MM.1S (cell line): ENCODE measurements around the gene FCGR2B.

Experiments
- DNase-seq: peaks from one replicate; pipeline ENCODE4 v3.0.0-alpha.2; 2015
- H2AFZ ChIP-seq: fragments of 300-600 bp; sonication (generic); 2 replicates; pipeline ENCODE4 v1.6.0; 2016; ENCODE audit warnings: antibody characterized with exemption, low read length
- H3F3A ChIP-seq: fragments of 300-600 bp; sonication (generic); 2 replicates; pipeline ENCODE4 v1.6.1; 2016; ENCODE audit warnings: mild to moderate bottlenecking, antibody characterized with exemption, low read length, moderate library complexity, mixed read lengths; ENCODE audit not compliant: insufficient read depth
- H3K27ac ChIP-seq: fragments of 300-600 bp; sonication (generic); 2 replicates; pipeline ENCODE4 v1.5.1; 2016; ENCODE audit warnings: mild to moderate bottlenecking, low read length
- H3K27me3 ChIP-seq: fragments of 300-600 bp; sonication (generic); replicated peaks from 2 replicates; pipeline ENCODE4 v1.6.0; 2016; ENCODE audit warnings: low read length; ENCODE audit not compliant: insufficient read depth
- H3K36me3 ChIP-seq: fragments of 300-600 bp; sonication (generic); replicated peaks from 2 replicates; pipeline ENCODE4 v1.6.1; 2016; ENCODE audit warnings: mild to moderate bottlenecking, low read length, mixed read lengths; ENCODE audit not compliant: insufficient read depth
- H3K4me1 ChIP-seq: fragments of 300-600 bp; sonication (generic); 2 replicates; pipeline ENCODE4 v1.6.1; 2016; ENCODE audit warnings: low read length, mixed read lengths
- H3K4me2 ChIP-seq: fragments of 300-600 bp; sonication (generic); 2 replicates; pipeline ENCODE4 v1.6.0; 2016; ENCODE audit warnings: low read depth, low read length
- H3K4me3 ChIP-seq: fragments of 300-600 bp; sonication (generic); 2 replicates; pipeline ENCODE4 v1.5.1; 2016; ENCODE audit warnings: low read length, mixed read lengths
- H3K79me2 ChIP-seq: fragments of 300-600 bp; sonication (generic); 2 replicates; pipeline ENCODE4 v1.6.1; 2016; ENCODE audit warnings: mixed run types, low read length, mixed read lengths
- H3K9ac ChIP-seq: fragments of 300-600 bp; sonication (generic); 2 replicates; pipeline ENCODE4 v1.6.1; 2016; ENCODE audit warnings: low read length, mixed read lengths
- H3K9me2 ChIP-seq: fragments of 300-600 bp; sonication (generic); replicated peaks from 2 replicates; pipeline ENCODE4 v1.6.1; 2016; ENCODE audit warnings: mild to moderate bottlenecking, low read length, mixed read lengths; ENCODE audit not compliant: insufficient read depth
- H3K9me3 ChIP-seq: fragments of 300-600 bp; sonication (generic); replicated peaks from 2 replicates; pipeline ENCODE4 v1.6.1; 2016; ENCODE audit warnings: mild to moderate bottlenecking, low read length, mixed read lengths; ENCODE audit not compliant: insufficient read depth
- H4K20me1 ChIP-seq: fragments of 300-600 bp; sonication (generic); 2 replicates; pipeline ENCODE4 v1.6.1; 2016; ENCODE audit warnings: mild to moderate bottlenecking, low read length, moderate library complexity, mixed read lengths; ENCODE audit not compliant: insufficient read depth
- CTCF ChIP-seq: fragments of 300-600 bp; sonication (generic); IDR thresholded peaks from 2 replicates; pipeline ENCODE4 v1.5.1; 2016; ENCODE audit warnings: antibody characterized with exemption, low read length, mixed read lengths
- EZH2 ChIP-seq: fragments of 300-600 bp; sonication (generic); optimal IDR thresholded peaks from 2 replicates; pipeline ENCODE3; 2017; ENCODE audit warnings: low read depth, mild to moderate bottlenecking, antibody characterized with exemption, low read length, mixed read lengths
- EZH2phosphoT487 ChIP-seq: fragments of 300-600 bp; sonication (generic); IDR thresholded peaks from 2 replicates; pipeline ENCODE4 v1.6.1; 2018; ENCODE audit warnings: antibody characterized with exemption, low read length

The FCGR2B gene

GRCh38 chr1:161720422-161720821, 57.5 kb downstream of the FCGR2B start:
- no peaks in the 10 kb centered on the region for H3K27me3 ChIP-seq
- no peak overlapping the region for H3K9ac ChIP-seq
- H3K4me2 ChIP-seq = no peak overlapping the region
- H3K9me2 ChIP-seq = no peaks in the 10 kb centered on the region
- no peaks in the 10 kb centered on the region for H4K20me1 ChIP-seq
- no peaks in the 10 kb centered on the region for H3K36me3 ChIP-seq
- no peak for DNase-seq
- no peak overlapping the region for H3K4me3 ChIP-seq
- no peaks in the 10 kb centered on the region for H3K79me2 ChIP-seq
- H3K9me3 ChIP-seq = no peaks in the 10 kb centered on the region
- H3F3A ChIP-seq = peaks cover 10% of the 10 kb centered on the region; the same call in 1 of the 2 replicates
- no peak overlapping the region for H3K27ac ChIP-seq
- H3K4me1 ChIP-seq = peaks cover 10% of the 10 kb centered on the region
- TF ChIP-seq CTCF = no peak
- no peak for TF ChIP-seq EZH2
- no peak for TF ChIP-seq EZH2phosphoT487
- H2AFZ ChIP-seq = no peak overlapping the region

- no peak within 1 kb of the TSS for H3K9ac ChIP-seq
- H3K4me2 ChIP-seq = no peak within 1 kb of the TSS
These were observed 58.2 kb downstream of the FCGR2B start, which contains the start of gene FCRLB for GRCh38 chr1:161720956-161721737. Gene FCRLB (plus strand): TSS chr1:161721544. CDS start chr1:161722673, 1,129 bp downstream.

GRCh38 chr1:161721738-161722343, 58.9 kb downstream of the FCGR2B start:
- H3K79me2 ChIP-seq = no peaks in the 10 kb centered on the region
- H3K9me3 ChIP-seq = no peaks in the 10 kb centered on the region
- no peak for DNase-seq
- H3K27me3 ChIP-seq = peaks cover 6% of the 10 kb centered on the region; the same call in 1 of the 2 replicates
- peaks cover 19% of the 10 kb centered on the region; the same call in 1 of the 2 replicates for H3F3A ChIP-seq
- H3K4me2 ChIP-seq = no peak overlapping the region
- no peaks in the 10 kb centered on the region for H3K36me3 ChIP-seq
- no peaks in the 10 kb centered on the region for H3K9me2 ChIP-seq
- no peaks in the 10 kb centered on the region for H4K20me1 ChIP-seq
- no peak overlapping the region for H3K9ac ChIP-seq
- no peak overlapping the region for H3K27ac ChIP-seq
- H2AFZ ChIP-seq = no peak overlapping the region
- H3K4me3 ChIP-seq = no peak overlapping the region
- H3K4me1 ChIP-seq = peaks cover 14% of the 10 kb centered on the region
- TF ChIP-seq EZH2 = no peak
- TF ChIP-seq CTCF = no peak

More at GRCh38 chr1:161720956-161721737, 58.2 kb downstream of the FCGR2B start, which contains the start of gene FCRLB:
- H3K4me1 ChIP-seq = peaks cover 14% of the 10 kb centered on the region
- DNase-seq = no peak
- no peaks in the 10 kb centered on the region for H3K36me3 ChIP-seq
- H3F3A ChIP-seq = peaks cover 13% of the 10 kb centered on the region; the same call in 1 of the 2 replicates
- H3K9me3 ChIP-seq = no peaks in the 10 kb centered on the region
- no peaks in the 10 kb centered on the region for H3K79me2 ChIP-seq
- H3K27me3 ChIP-seq = peaks cover 5% of the 10 kb centered on the region; the same call in 1 of the 2 replicates
- no peak within 1 kb of the TSS for H2AFZ ChIP-seq
- H3K9me2 ChIP-seq = no peaks in the 10 kb centered on the region
- H4K20me1 ChIP-seq = no peaks in the 10 kb centered on the region
- TF ChIP-seq EZH2 = no peak
- no peak for TF ChIP-seq EZH2phosphoT487
- no peak within 1 kb of the TSS for H3K27ac ChIP-seq
- H3K4me3 ChIP-seq = no peak within 1 kb of the TSS
